GM23338 (cell line): ENCODE results near the gene BFSP2. TPM values are rescaled to one million over a fixed set of nuclear protein-coding genes. Genes with fewer than 3 reads are reported as not detected.
"Not testable (repeated sequence)": the region's sequence is repeated elsewhere in the genome, so short reads cannot be mapped to it uniquely, and the experiment has no call there.

Experiments used
- ATAC-seq: fragments of 200-7000 bp; cut with Tn5 transposase; 3 replicates; pipeline ENCODE4 v1.9.1; 2020
- DNase-seq: peaks from one replicate; pipeline ENCODE4 v3.0.0-alpha.2; 2015; ENCODE audit warnings: low spot score
- H2AFZ ChIP-seq: fragments of 200-600 bp; sonication (generic); 2 replicates; pipeline ENCODE4 v1.8.0; 2016; ENCODE audit warnings: antibody characterized with exemption, mild to moderate bottlenecking, moderate library complexity
- H3F3A ChIP-seq: fragments of 200-600 bp; sonication (generic); replicated peaks from 2 replicates; pipeline ENCODE4 v1.8.0; 2017; ENCODE audit warnings: antibody characterized with exemption, mixed run types, low read depth
- H3K27ac ChIP-seq: fragments of 200-600 bp; sonication (generic); 2 replicates; pipeline ENCODE4 v1.6.1; 2016; ENCODE audit warnings: low read depth
- H3K27me3 ChIP-seq: fragments of 200-600 bp; sonication (generic); 2 replicates; pipeline ENCODE4 v1.8.0; 2016; ENCODE audit warnings: mild to moderate bottlenecking, mixed run types, moderate library complexity; ENCODE audit not compliant: insufficient read depth
- H3K36me3 ChIP-seq: fragments of 200-600 bp; sonication (generic); 2 replicates; pipeline ENCODE4 v1.8.0; 2016; ENCODE audit warnings: mild to moderate bottlenecking; ENCODE audit not compliant: insufficient read depth
- H3K4me1 ChIP-seq: fragments of 200-600 bp; sonication (generic); 2 replicates; pipeline ENCODE4 v1.8.0; 2016; ENCODE audit warnings: mild to moderate bottlenecking, moderate library complexity; ENCODE audit not compliant: insufficient read depth
- H3K4me2 ChIP-seq: fragments of 200-600 bp; sonication (generic); 2 replicates; pipeline ENCODE4 v1.7.1; 2017; ENCODE audit warnings: mixed run types
- H3K4me3 ChIP-seq: fragments of 200-600 bp; sonication (generic); 2 replicates; pipeline ENCODE4 v1.6.1; 2016; ENCODE audit warnings: mixed run types
- H3K79me2 ChIP-seq: fragments of 200-600 bp; sonication (generic); replicated peaks from 2 replicates; pipeline ENCODE4 v1.8.0; 2017; ENCODE audit warnings: mild to moderate bottlenecking; ENCODE audit not compliant: insufficient read depth
- H3K9me2 ChIP-seq: fragments of 200-600 bp; sonication (generic); 2 replicates; pipeline ENCODE4 v1.8.0; 2017; ENCODE audit not compliant: insufficient read depth
- H4K20me1 ChIP-seq: fragments of 200-600 bp; sonication (generic); replicated peaks from 2 replicates; pipeline ENCODE4 v1.8.0; 2017; ENCODE audit warnings: mild to moderate bottlenecking; ENCODE audit not compliant: insufficient read depth
- H3K27ac Mint-ChIP-seq: 2 replicates; pipeline ENCODE4 v1.8.0; 2020; ENCODE audit warnings: inconsistent platforms, mild to moderate bottlenecking, moderate library complexity, mixed read lengths
- H3K27me3 Mint-ChIP-seq: 3 replicates; pipeline ENCODE4 v1.8.0; 2022; ENCODE audit warnings: low read depth, mild to moderate bottlenecking, moderate library complexity, mixed read lengths, inconsistent platforms; ENCODE audit not compliant: insufficient read depth, poor library complexity
- H3K36me3 Mint-ChIP-seq: 3 replicates; pipeline ENCODE4 v1.8.0; 2021; ENCODE audit warnings: low read depth, mild to moderate bottlenecking, inconsistent platforms, moderate library complexity, mixed read lengths
- H3K4me1 Mint-ChIP-seq: 3 replicates; pipeline ENCODE4 v1.8.0; 2020; ENCODE audit warnings: mild to moderate bottlenecking, inconsistent platforms, mixed read lengths
- H3K4me3 Mint-ChIP-seq: 3 replicates; pipeline ENCODE4 v1.8.0; 2021; ENCODE audit warnings: moderate library complexity, mild to moderate bottlenecking, inconsistent platforms, mixed read lengths
- H3K9me3 Mint-ChIP-seq: 3 replicates; pipeline ENCODE4 v1.8.0; 2020; ENCODE audit warnings: moderate library complexity, mild to moderate bottlenecking, inconsistent platforms, mixed read lengths
- CREB1 ChIP-seq: fragments of 250-450 bp; sonication (Bioruptor Pico); IDR thresholded peaks from 2 replicates; pipeline ENCODE4 v1.5.0; 2020; ENCODE audit warnings: low read depth, mild to moderate bottlenecking, moderate library complexity
- CTCF ChIP-seq, 2 experiments: fragments of 200-600 bp in 1 of 2; sonication (generic) in 1 of 2; conservative IDR thresholded peaks; 2 replicates each; pipeline versions ENCODE4 v1.5.1 to v1.6.1; 2016 to 2017; ENCODE audit warnings: antibody characterized with exemption in 2 of 2, low read depth in 2 of 2, mild to moderate bottlenecking in 2 of 2, moderate library complexity in 1 of 2
- ETS1 ChIP-seq: IDR thresholded peaks from 2 replicates; pipeline ENCODE4 v1.6.1; 2016; ENCODE audit warnings: antibody characterized with exemption
- EZH2 ChIP-seq: fragments of 200-600 bp; sonication (generic); IDR thresholded peaks from one replicate; pipeline ENCODE4 v1.8.0; 2017; ENCODE audit warnings: antibody characterized with exemption, mild to moderate bottlenecking, low read depth; ENCODE audit not compliant: unreplicated experiment
- EZH2phosphoT487 ChIP-seq: fragments of 200-600 bp; sonication (generic); IDR thresholded peaks from one replicate; pipeline ENCODE4 v1.8.1; 2018; ENCODE audit warnings: antibody characterized with exemption; ENCODE audit not compliant: unreplicated experiment
- JUNB ChIP-seq: IDR thresholded peaks from one replicate; pipeline ENCODE4 v1.6.1; 2016; ENCODE audit warnings: antibody characterized with exemption; ENCODE audit not compliant: unreplicated experiment
- NANOG ChIP-seq: IDR thresholded peaks from 2 replicates; pipeline ENCODE4 v1.6.1; 2016; ENCODE audit warnings: antibody characterized with exemption, borderline replicate concordance
- REST ChIP-seq: IDR thresholded peaks from one replicate; pipeline ENCODE4 v1.6.1; 2018; ENCODE audit warnings: antibody characterized with exemption; ENCODE audit not compliant: unreplicated experiment
- ZNF114 ChIP-seq: fragments of 250-450 bp; sonication (Bioruptor Pico); IDR thresholded peaks from 2 replicates; pipeline ENCODE4 v1.5.0; 2020; ENCODE audit warnings: mild to moderate bottlenecking, moderate library complexity
- ZNF331 ChIP-seq: fragments of 250-450 bp; sonication (Bioruptor Pico); IDR thresholded peaks from 2 replicates; pipeline ENCODE4 v1.5.0; 2020; ENCODE audit warnings: low read depth, mild to moderate bottlenecking, moderate library complexity
- ZNF462 ChIP-seq: fragments of 250-450 bp; sonication (Bioruptor Pico); IDR thresholded peaks from 2 replicates; pipeline ENCODE4 v1.5.0; 2020; ENCODE audit warnings: mild to moderate bottlenecking, moderate library complexity
- polyA plus RNA-seq: library from polyadenylated mRNA; unstranded; fragments of >200 nt; fragmentation: Nextera tagmentation; extraction: Ambion mirVana; gene quantifications from 2 replicates; pipeline ENCODE4 v1.2.1, GENCODE V29; 2016
- total RNA-seq: library from RNA; depleted of rRNA; stranded (reverse); fragments of >200 nt; shearing (Covaris generic); gene quantifications from 2 replicates; pipeline ENCODE4 v1.2.3, GENCODE V29; 2014

BFSP2 gene
- total and polyA plus RNA-seq, 2 experiments from 2014 or later = not detected

- 0 out of 2 replicates have a peak overlapping the region, but pooled peaks have one; percentile 0 for H2AFZ ChIP-seq
- ATAC-seq (no peak), DNase-seq (no peak)
- Mint-ChIP-seq H3K27me3 (no peaks in the 10 kb centered on the region), H3K36me3 (no peaks in the 10 kb centered on the region), H3K9me3 (no peaks in the 10 kb centered on the region), H3K27ac (no peak overlapping the region), H3K4me1 (no peaks in the 10 kb centered on the region), H3K4me3 (no peak overlapping the region)
- no peaks in the 10 kb centered on the region for H3K9me2 ChIP-seq
- no peak for TF ChIP-seq EZH2
- TF ChIP-seq ETS1 = no peak
- TF ChIP-seq JUNB = no peak
- TF ChIP-seq CTCF (conservative IDR thresholded peaks at IDR 0.05; ENCODE audit: low read depth in 2 of 2) = no peak
- no peak for TF ChIP-seq ZNF114 (CRISPR knock-in tag)
- TF ChIP-seq EZH2phosphoT487 = no peak
- TF ChIP-seq REST = no peak
- TF ChIP-seq ZNF331 (CRISPR knock-in tag) = no peak
- TF ChIP-seq CREB1 (CRISPR knock-in tag) = no peak
- TF ChIP-seq NANOG = no peak
- TF ChIP-seq ZNF462 (CRISPR knock-in tag) = no peak
- H3K27me3 ChIP-seq = no peaks in the 10 kb centered on the region
- H3K4me2 ChIP-seq = no peak overlapping the region
- no peaks in the 10 kb centered on the region for H3K36me3 ChIP-seq
- H3K79me2 ChIP-seq = no peaks in the 10 kb centered on the region
- H3K4me1 ChIP-seq = no peaks in the 10 kb centered on the region
- H3K4me3 ChIP-seq = no peak overlapping the region
- H3K27ac ChIP-seq = no peak overlapping the region
- no peaks in the 10 kb centered on the region for H4K20me1 ChIP-seq
- no peaks in the 10 kb centered on the region for H3F3A ChIP-seq
Observed at GRCh38 chr3:133521946-133522345, 122.1 kb downstream of the BFSP2 start.

GRCh38 chr3:133523758-133524157 lies 123.9 kb downstream of the BFSP2 start:
- ATAC-seq, H3K4me2 ChIP-seq, H3K27ac Mint-ChIP-seq, DNase-seq, H3K4me3 Mint-ChIP-seq, H3K9me2 ChIP-seq, H3K4me1 ChIP-seq, H3K4me1 Mint-ChIP-seq, H3K4me3 ChIP-seq, H3K79me2 ChIP-seq, H3F3A ChIP-seq, H3K27ac ChIP-seq, H3K9me3 Mint-ChIP-seq, H4K20me1 ChIP-seq, H3K36me3 Mint-ChIP-seq, H3K27me3 ChIP-seq, H3K36me3 ChIP-seq, H3K27me3 Mint-ChIP-seq: not testable (repeated sequence)
- peak overlapping the region; percentile 56; the same call in 1 of the 2 replicates for H2AFZ ChIP-seq
